Activated T-cell treated with anti-CD3 and anti-CD28 coated beads for 48 hours (primary cell): ENCODE measurements around the gene CCNY.

Experiments used
- DNase-seq: peaks from one replicate; pipeline ENCODE4 v3.0.0-alpha.2; 2020; ENCODE audit warnings: low read depth

Gene CCNY

GRCh38 chr10:35453855-35454532 is 117.7 kb downstream of the CCNY start:
- no peak for DNase-seq

DNA sequence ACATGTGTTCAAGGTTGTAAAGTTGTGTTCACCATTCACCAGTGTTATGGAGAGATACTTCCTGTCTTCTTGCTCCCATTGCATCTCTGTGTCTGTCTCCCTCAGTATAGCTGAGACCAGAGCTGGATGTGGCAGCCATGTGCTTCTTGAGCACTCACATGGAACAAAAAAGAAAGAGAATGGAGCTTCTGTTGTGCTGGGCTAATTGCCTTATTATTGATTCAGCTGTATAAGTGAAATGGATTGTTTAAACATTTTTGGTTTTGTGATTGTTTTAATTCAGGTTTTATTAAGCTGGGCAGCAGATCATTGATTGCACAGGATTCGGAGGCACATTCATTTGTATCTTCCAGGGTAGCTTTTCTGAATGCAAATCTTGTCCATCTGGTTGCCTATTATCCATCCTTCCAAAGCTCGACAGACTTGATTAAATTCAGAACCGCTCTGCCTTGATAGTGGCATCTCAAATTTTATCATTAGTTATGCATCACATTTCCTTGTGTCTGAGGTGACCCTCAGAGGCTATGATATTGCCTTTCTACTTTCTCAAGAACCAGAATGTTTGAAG is 119.9 kb downstream of the CCNY start:
- DNase-seq, result no peak

DNA sequence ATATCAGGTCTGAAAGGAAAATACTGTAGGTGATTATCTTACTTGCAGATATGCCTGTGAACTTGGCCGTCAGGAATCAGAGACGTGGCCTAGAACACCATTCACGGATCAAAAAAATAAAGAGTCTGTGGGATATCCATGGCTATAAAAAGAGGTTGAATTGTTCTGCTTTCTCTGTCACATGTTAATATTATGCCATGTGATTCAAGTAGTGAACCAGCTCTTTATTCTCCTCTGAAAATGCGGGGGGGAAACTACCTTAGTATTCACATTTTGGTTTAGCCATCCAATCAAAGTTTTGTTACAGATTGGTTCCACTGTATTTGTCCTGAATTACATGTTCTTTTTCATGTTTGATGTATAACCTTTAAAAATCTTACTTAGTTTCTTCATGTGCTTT is 120.5 kb downstream of the CCNY start:
- DNase-seq, result no peak

- no peak for DNase-seq
Measured at GRCh38 chr10:35458500-35459448, 122.5 kb downstream of the CCNY start.

DNA sequence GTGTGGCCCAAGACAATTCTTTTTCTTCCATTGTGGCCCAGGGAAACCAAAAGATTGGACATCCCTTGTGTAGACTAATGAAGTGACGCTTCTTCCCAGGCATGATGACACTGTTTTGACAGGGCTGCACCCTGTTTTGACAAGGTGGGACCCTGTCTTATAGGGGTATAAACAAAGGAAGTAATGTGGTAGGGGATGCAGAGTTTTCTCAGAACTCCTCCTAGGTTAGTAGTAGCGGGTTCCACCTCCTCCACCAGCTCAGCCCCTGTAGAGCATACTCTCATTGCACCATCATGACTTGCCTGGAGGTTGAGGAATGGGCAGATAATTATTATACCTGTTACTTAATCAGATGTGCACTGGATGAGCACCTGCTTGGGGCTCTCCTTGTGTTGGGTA is 123.1 kb downstream of the CCNY start:
- no peak for DNase-seq

DNA sequence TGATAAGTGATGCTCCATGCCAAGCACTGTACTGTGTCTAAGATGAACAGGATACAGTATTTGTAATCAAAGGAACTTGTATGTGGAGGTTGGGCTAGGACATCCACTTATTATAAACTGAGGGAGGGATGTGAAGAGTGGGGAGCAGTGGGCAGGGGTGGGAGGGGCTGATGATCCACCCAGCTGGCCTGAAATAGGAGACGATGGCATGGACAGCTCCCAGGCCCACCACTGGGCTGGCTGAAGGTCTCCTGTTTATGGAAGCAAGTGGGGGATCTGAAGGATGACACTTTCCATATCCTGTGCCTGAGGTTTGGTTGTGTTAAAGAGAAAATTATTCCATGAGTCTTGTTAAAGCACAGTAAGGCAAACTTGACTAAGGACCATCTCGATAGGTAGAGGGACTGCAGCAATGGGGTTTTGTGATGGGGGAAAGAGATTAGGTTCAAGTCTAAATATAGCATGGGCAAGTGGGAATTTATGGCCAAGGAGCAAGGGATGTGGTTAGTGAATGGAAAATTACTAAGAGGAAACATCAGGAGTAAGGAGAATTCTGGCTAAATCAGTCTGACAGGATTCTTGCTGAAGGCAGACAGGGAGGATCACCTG is 124.6 kb downstream of the CCNY start:
- DNase-seq, result no peak

DNA sequence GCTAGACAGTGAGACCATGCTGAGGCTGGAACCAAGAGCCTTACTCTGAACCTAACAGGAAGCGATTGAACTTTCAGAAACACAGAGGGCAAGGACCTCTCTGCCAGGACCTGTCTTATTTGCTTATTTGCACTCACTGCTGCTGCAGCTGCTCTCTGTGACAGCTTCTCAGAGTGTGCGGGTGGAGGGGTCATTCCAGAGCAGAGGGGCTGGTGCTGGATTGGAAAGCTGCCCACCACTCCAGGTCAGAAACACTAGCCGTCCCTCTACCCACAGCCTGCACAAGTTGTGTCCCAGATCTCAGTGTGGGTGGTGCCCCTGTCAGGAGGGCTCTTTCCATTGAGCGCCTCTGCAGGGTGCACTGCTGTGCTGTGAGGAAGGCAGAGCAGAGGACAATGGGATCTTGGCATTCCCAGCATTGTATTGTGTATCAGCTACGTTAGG is 126.2 kb downstream of the CCNY start:
- no peak for DNase-seq

GRCh38 chr10:35463105-35463867 is 127.0 kb downstream of the CCNY start:
- DNase-seq, result no peak

DNA sequence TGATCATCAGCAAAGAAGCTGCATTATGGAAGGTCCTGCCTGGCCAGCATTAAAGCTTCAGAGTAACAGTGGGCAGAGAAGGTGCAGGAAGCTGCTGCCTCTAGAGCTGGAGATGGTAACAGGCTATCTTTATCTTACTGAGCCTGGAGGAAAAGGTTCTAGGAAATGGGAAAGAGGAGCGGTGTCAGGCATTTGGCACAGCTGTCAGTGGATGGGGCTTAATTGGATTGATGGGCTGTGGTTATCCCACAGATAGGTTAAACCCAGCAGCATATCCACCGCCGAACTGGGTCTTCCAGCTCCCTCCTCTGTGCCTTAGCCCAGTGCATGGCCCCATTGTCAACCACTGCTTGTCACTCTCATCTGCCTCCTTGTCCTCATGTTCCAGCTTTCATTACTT is 127.6 kb downstream of the CCNY start:
- DNase-seq, result no peak

- DNase-seq, result no peak
Measured at GRCh38 chr10:35464825-35465456, 128.6 kb downstream of the CCNY start.

DNA sequence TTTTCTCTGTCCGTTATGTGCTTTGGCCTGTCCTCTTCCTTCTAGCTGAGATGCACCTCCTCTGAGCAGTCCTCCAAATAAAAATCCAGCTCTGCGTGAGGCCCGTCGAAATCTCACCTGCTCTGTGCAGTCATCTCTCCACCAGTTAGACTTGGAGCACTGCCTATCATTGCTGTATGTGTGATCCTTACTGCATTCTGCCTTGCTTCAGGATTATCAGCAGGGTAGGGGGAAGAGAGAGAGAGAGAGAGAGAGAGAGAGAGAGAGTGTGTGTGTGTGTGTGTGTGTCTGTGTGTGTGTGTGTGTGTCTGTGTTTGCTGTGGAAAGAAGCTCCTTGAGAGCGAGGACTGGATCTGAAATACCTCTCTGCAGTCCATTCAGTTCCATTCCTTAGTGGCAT is 129.4 kb downstream of the CCNY start:
- DNase-seq, result no peak

GRCh38 chr10:35466170-35466569 is 129.9 kb downstream of the CCNY start:
- no peak for DNase-seq

DNA sequence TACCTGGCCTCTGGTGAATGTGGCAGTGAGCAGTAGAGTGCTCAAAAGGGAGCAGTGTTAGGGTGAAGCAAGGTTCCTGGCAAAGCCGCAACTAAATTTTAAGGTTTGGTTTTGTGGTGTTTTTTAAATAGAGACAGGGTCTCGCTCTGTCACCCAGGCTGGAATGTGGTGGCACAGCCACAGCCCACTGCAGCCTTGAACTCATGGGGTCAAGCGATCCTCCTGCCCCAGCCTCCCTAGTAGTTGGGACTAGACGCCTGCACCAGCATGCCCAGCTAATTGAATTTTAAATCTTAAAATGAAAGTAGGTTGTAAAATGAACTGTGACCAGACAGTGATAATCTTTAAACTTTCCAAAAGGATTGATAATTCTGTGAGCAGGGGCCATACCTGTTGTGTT is 130.4 kb downstream of the CCNY start:
- no peak for DNase-seq

DNA sequence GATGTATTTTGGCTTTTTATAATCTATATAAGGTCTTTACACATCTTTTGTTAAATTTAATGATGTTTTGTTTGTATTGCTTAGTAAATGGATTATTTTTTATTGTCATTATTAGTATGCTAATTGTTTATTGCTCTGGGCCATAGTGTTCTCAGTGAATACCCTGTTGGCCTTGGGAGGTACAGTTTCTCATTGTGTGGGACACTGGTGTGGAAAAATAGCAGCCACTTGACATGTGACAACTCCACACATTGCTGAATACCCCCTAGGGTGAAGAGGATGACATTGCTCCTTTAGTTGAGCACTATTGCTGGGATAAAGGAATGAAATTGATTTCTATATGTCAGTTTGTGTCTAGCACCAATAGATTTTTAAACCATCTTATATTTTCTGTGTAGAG is 130.9 kb downstream of the CCNY start:
- no peak for DNase-seq

DNA sequence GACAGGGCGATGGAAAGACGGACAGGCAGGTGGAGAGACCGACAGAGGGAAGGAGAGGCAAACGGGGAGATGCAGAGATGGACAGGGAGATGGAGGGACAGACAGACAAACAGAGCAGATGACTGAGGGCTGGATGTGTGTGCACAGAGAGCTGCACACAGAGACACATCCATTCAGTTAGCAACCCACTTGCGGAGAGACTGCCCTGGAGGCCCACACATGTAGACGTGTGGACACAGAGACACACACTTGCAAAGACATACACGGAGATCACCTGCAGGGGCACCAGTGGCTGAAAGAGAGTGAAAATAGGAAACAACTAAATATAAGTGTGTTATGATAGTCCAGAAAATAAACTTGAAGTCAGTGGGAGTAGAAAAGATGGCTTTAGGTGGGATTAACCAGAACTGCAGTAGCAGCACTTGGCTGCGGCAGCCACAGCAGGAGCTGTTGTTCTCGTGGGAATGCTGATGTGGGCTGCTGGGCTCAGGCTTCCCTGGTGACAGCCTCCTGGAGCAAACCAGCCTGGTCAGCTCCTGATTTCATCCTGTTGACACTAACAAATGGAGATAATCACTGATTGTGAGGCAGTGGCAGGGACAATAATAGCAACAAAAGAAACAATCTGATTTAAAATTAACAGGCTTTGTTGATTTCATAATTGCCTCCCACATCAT is 134.1 kb downstream of the CCNY start:
- DNase-seq, result no peak

GRCh38 chr10:35470925-35471315 is 134.6 kb downstream of the CCNY start:
- DNase-seq, result no peak

- no peak for DNase-seq
Measured at GRCh38 chr10:35471435-35471834, 135.1 kb downstream of the CCNY start.

- no peak for DNase-seq
Measured at GRCh38 chr10:35480142-35480541, 143.8 kb downstream of the CCNY start.

GRCh38 chr10:35481413-35481812 is 145.1 kb downstream of the CCNY start:
- no peak for DNase-seq

GRCh38 chr10:35486297-35486990 is 150.1 kb downstream of the CCNY start:
- DNase-seq, result no peak
